Upper lobe of left lung (tissue), 6 donors: ENCODE results near the gene MYO1H. TPM values are rescaled to one million over a fixed set of nuclear protein-coding genes. Genes with fewer than 3 reads are reported as not detected.

Experiments
- ATAC-seq, 2 donors: fragments of 200-7000 bp; cut with Tn5 transposase; one replicate each; pipeline ENCODE4 v1.9.1; 2022; ENCODE audit warnings: mild to moderate bottlenecking in 2 of 2, moderate library complexity in 2 of 2; ENCODE audit not compliant: low FRiP score in 2 of 2
- DNase-seq, 2 donors: peaks; one replicate each; pipeline ENCODE4 v3.0.0-alpha.2; 2019 to 2020
- H3K27ac ChIP-seq, 4 donors: fragments of 200-600 bp; sonication (generic); one replicate each; pipeline ENCODE4 v1.5.1; 2016 to 2019
- H3K27me3 ChIP-seq, 4 donors: fragments of 200-600 bp; sonication (generic); one replicate each; pipeline ENCODE4 v1.5.1; 2017 to 2019
- H3K36me3 ChIP-seq, 4 donors: fragments of 200-600 bp; sonication (generic); one replicate each; pipeline ENCODE4 v1.5.1; 2016 to 2019
- H3K4me1 ChIP-seq, 4 donors: fragments of 200-600 bp; sonication (generic); one replicate each; pipeline ENCODE4 v1.5.1; 2018 to 2019
- H3K4me3 ChIP-seq, 4 donors: fragments of 200-600 bp; sonication (generic); one replicate each; pipeline ENCODE4 v1.5.1; 2017 to 2019; ENCODE audit warnings: mild to moderate bottlenecking in 2 of 4, moderate library complexity in 1 of 4
- H3K9me3 ChIP-seq, 4 donors: fragments of 200-600 bp; sonication (generic); one replicate each; pipeline ENCODE4 v1.5.1; 2018 to 2019
- EP300 ChIP-seq, 4 donors: sonication (generic); formaldehyde crosslinking; IDR thresholded peaks; one replicate each; pipeline ENCODE4 v1.5.1; 2017; ENCODE audit warnings: antibody characterized with exemption in 4 of 4, control low read depth in 2 of 4
- POLR2A ChIP-seq, 4 donors: fragments of 450-650 bp; IDR thresholded peaks; one replicate each; pipeline ENCODE4 v1.5.1; 2016 to 2017; ENCODE audit warnings: antibody characterized with exemption in 4 of 4, mild to moderate bottlenecking in 2 of 4
- POLR2AphosphoS5 ChIP-seq, 2 donors: sonication (generic); formaldehyde crosslinking; IDR thresholded peaks; one replicate each; pipeline ENCODE4 v1.5.1; 2017; ENCODE audit warnings: antibody characterized with exemption in 2 of 2
- WGBS, 2 donors: methylation state at CpG; one replicate each; pipeline ENCODE4 v1.1.5; 2017 to 2018; 5-methylcytosine and 5-hydroxymethylcytosine counted together
- total RNA-seq, 6 donors: library from RNA; depleted of rRNA in 4 of 6; stranded (reverse); fragments of >200 nt in 4 of 6; gene quantifications; one replicate each; pipeline versions ENCODE4 v1.1.0 to v1.2.1, GENCODE V29; 2016 to 2021
- TF ChIP-seq, protein P1 (sequence below), 6 experiments: fragments of 450-650 bp in 4 of 6; fragments of 200-600 bp in 2 of 6; sonication (generic) in 2 of 6; IDR thresholded peaks; one replicate each; pipeline ENCODE4 v1.5.1; 2016 to 2019; ENCODE audit warnings: antibody characterized with exemption in 6 of 6
- donor health status: DM: no; HTN: no; CAD: no; lungs with moderate emphysema.
- donor health status: DM: no; HTN: yes; CAD: no; lungs with severe emphysema.

MYO1H gene
- total RNA-seq, 6 donors from 2014 or later = 0.17 to 0.51 (median 0.46) TPM; not detected in 3

DNA sequence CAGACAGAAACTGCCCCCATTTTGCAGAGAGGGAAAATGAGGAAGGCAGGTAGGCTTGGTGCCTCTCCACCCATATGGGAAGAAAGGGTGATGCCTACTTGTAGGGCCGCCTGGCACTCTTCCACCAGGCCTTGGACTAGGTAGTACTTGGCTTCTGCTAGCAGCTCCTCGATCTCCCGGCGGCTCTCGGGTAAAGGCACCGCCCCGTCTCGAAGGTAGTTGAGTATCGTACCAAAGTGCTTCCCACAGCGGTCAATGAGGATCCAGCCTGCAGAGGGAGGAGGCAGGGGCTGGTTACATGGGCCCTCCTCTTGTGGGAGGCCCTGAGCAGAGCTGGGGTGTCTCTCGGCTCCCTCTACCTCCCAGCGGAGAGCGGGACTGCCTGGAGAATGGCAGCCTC lies 112.8 kb downstream of the MYO1H start:
- Histone ChIP-seq H3K36me3 (peaks cover 0 to 48% (median 22%) of the 10 kb centered on the region in 4 donors), H3K27ac (peak overlapping the region; percentile 87 to 98 (median 92)), H3K27me3 (no peaks in the 10 kb centered on the region), H3K9me3 (no peaks in the 10 kb centered on the region), H3K4me1 (peaks cover 55 to 80% (median 66%) of the 10 kb centered on the region in 4 donors), H3K4me3 (no peak overlapping the region)
- 72 to 100% methylated on average over 3 to 13 of the region's 13 CpGs for WGBS, 2 donors
- peak; percentile 56 to 93 for DNase-seq
- peak in 1 of 2 donors; percentile 79 for ATAC-seq
- TF ChIP-seq POLR2AphosphoS5 (IDR thresholded peaks at IDR 0.05) (no peak), EP300 (IDR thresholded peaks at IDR 0.05) (no peak), POLR2A (IDR thresholded peaks at IDR 0.05) (no peak)
- TF ChIP-seq, protein P1, sequence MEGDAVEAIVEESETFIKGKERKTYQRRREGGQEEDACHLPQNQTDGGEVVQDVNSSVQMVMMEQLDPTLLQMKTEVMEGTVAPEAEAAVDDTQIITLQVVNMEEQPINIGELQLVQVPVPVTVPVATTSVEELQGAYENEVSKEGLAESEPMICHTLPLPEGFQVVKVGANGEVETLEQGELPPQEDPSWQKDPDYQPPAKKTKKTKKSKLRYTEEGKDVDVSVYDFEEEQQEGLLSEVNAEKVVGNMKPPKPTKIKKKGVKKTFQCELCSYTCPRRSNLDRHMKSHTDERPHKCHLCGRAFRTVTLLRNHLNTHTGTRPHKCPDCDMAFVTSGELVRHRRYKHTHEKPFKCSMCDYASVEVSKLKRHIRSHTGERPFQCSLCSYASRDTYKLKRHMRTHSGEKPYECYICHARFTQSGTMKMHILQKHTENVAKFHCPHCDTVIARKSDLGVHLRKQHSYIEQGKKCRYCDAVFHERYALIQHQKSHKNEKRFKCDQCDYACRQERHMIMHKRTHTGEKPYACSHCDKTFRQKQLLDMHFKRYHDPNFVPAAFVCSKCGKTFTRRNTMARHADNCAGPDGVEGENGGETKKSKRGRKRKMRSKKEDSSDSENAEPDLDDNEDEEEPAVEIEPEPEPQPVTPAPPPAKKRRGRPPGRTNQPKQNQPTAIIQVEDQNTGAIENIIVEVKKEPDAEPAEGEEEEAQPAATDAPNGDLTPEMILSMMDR (IDR thresholded peaks at IDR 0.05) = no peak

DNA sequence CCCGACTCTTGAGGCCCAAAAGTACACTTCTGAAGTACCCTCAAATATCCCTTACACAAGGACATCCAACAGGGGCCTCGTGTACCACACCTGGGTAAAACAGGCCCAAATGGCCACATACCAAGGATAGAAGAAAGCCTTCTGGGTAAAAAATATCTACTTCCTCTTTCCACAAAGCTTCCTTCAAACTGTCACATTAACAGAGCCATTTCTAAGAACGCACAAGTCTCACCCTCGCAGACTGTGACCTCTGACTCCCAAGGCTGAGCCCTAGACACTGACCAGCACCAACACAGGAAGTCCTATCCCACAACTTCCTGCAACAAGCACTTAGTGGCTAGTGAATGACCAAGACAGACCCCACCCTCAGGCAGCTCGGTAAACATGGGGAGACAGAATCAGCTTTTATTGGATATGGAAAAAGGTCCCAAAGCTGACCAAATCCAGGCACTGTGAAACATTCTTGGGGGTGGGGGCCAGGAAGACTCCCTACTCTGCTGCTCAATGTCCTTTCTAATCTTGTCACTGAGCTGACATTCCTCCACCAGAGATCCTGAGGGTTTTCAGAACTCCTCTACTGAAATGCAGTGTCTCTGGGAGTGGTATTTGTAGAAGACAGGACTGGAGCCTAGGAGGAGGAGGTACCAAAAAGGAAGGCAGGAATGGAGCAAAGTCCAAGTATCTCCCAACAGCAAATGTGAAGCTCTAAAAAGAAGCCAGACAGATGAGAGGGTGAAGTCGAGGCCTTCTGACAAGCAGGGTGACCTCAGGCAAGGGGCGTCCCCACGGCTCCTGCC lies 113.5 kb downstream of the MYO1H start:
- Histone ChIP-seq H3K4me1 (peaks cover 61 to 85% (median 73%) of the 10 kb centered on the region in 4 donors), H3K36me3 (peaks cover 0 to 48% (median 14%) of the 10 kb centered on the region in 4 donors), H3K27ac (peak overlapping the region; percentile 87 to 98 (median 92)), H3K4me3 (no peak overlapping the region), H3K27me3 (no peaks in the 10 kb centered on the region), H3K9me3 (no peaks in the 10 kb centered on the region)
- 40 to 52% methylated on average over 5 to 8 of the region's 8 CpGs for WGBS, 2 donors
- ATAC-seq = peak; percentile 62 to 69
- DNase-seq = peak in 1 of 2 donors; percentile 71
- TF ChIP-seq POLR2AphosphoS5 (IDR thresholded peaks at IDR 0.05) = peak; percentile 65 to 75
- peak in 1 of 4 donors; percentile 30 for TF ChIP-seq POLR2A (IDR thresholded peaks at IDR 0.05)
- TF ChIP-seq EP300 (IDR thresholded peaks at IDR 0.05) = no peak

- Histone ChIP-seq H3K9me3 (no peaks in the 10 kb centered on the region), H3K27ac (peak overlapping the region; percentile 87 to 98 (median 92)), H3K4me1 (peaks cover 69 to 94% (median 81%) of the 10 kb centered on the region in 4 donors), H3K4me3 (no peak overlapping the region), H3K27me3 (no peaks in the 10 kb centered on the region), H3K36me3 (peaks cover 0 to 46% (median 7%) of the 10 kb centered on the region in 4 donors)
- 50 to 52% methylated on average over 13 of the region's 13 CpGs for WGBS, 2 donors
- DNase-seq = peak in 1 of 2 donors; percentile 78
- TF ChIP-seq POLR2AphosphoS5 (IDR thresholded peaks at IDR 0.05) (peak; percentile 44 to 62), POLR2A (IDR thresholded peaks at IDR 0.05) (no peak), EP300 (IDR thresholded peaks at IDR 0.05) (peak in 1 of 4 donors; percentile 43)
- TF ChIP-seq, protein P1 (IDR thresholded peaks at IDR 0.05) = no peak
- peak; percentile 87 to 93 for ATAC-seq
These were observed 114.4 kb downstream of the MYO1H start for GRCh38 chr12:109461846-109462756.

DNA sequence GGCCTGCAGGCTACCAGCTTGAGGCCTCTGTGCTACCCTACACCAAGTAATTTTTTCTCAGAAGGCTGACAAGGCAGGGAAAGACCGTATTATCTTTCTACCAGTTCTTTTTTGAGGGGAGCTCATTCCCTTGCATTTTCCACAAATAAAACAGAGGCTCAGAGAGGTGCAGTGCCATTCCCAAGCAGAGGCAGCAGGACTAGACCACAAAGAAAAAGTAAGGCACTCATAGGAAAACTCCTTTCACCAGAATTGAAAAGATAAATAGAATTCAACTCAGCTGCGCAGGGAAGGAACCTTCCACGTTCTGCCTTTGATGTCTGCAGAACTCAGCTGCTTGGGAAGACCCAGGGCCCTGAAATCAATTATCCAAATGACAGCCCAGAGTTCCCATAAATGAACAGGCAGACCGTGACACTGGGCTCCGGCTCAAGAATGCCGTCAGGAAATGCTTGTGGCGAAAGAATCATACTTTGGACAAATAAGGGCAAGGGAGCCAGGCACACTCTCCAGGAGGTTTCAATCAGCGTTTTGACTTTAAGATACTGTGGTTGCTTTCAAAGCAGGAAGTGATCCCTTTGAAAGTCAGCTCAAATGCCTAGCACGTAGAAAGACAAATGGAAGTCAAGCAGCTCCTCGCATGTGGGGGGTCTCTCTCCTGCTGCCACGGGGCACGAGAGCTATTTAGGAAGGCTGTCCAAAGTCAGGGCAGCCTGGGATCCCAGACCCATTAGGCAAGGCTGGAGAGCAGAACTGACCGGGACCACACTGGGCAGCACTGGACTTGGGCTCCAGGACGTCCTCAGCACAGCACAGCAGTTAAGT lies 115.4 kb downstream of the MYO1H start:
- Histone ChIP-seq H3K36me3 (peaks cover 0 to 46% (median 9%) of the 10 kb centered on the region in 4 donors), H3K27ac (peak overlapping the region; percentile 87 to 98 (median 92)), H3K27me3 (no peaks in the 10 kb centered on the region), H3K9me3 (no peaks in the 10 kb centered on the region), H3K4me1 (peaks cover 79 to 97% (median 89%) of the 10 kb centered on the region in 4 donors), H3K4me3 (peak overlapping the region in 2 of 4 donors; percentile 26 to 31)
- TF ChIP-seq, protein P1 (IDR thresholded peaks at IDR 0.05) = no peak
- TF ChIP-seq EP300 (IDR thresholded peaks at IDR 0.05) (peak in 2 of 4 donors; percentile 59 to 89), POLR2A (IDR thresholded peaks at IDR 0.05) (peak in 1 of 4 donors; percentile 43), POLR2AphosphoS5 (IDR thresholded peaks at IDR 0.05) (peak; percentile 81 to 95)
- DNase-seq (peak in 1 of 2 donors; percentile 84), ATAC-seq (peak; percentile 74 to 85)
- 13 to 27% methylated on average over 14 of the region's 14 CpGs for WGBS, 2 donors
